DND-41 (cell line): ENCODE measurements around the gene CYP4A22.

ENCODE experiments used
- ATAC-seq: fragments of 200-7000 bp; cut with Tn5 transposase; 3 replicates; pipeline ENCODE4 v1.9.1; 2021; ENCODE audit warnings: low read depth; ENCODE audit not compliant: insufficient read depth
- DNase-seq: peaks from one replicate; pipeline ENCODE4 v3.0.0-alpha.2; 2020
- H2AFZ ChIP-seq: 2 replicates; pipeline ENCODE4 v1.6.0; 2012; ENCODE audit warnings: low read depth, low read length
- H3K27ac ChIP-seq: 2 replicates; pipeline ENCODE4 v1.5.1; 2012; ENCODE audit warnings: low read length, inconsistent platforms
- H3K27me3 ChIP-seq: fragments of 200-600 bp; sonication (generic); 2 replicates; pipeline ENCODE4 v1.6.0; 2012; ENCODE audit warnings: low read length, mild to moderate bottlenecking, inconsistent platforms; ENCODE audit not compliant: insufficient read depth, poor library complexity
- H3K36me3 ChIP-seq: 2 replicates; pipeline ENCODE4 v1.5.1; 2012; ENCODE audit warnings: low read length, inconsistent platforms; ENCODE audit not compliant: insufficient read depth
- H3K4me1 ChIP-seq: 2 replicates; pipeline ENCODE4 v1.5.1; 2012; ENCODE audit warnings: mild to moderate bottlenecking, low read length; ENCODE audit not compliant: insufficient read depth
- H3K4me2 ChIP-seq: 2 replicates; pipeline ENCODE4 v1.6.0; 2012; ENCODE audit warnings: mild to moderate bottlenecking, moderate library complexity, low read length, inconsistent platforms; ENCODE audit not compliant: insufficient read depth
- H3K4me3 ChIP-seq, 2 experiments: fragments of 200-600 bp in 1 of 2; shearing (Covaris generic) in 1 of 2; 2 replicates each; pipeline ENCODE4 v1.5.1; 2012 to 2016; ENCODE audit warnings: inconsistent platforms in 2 of 2, low read length in 2 of 2, mild to moderate bottlenecking in 2 of 2, low read depth in 1 of 2, moderate library complexity in 1 of 2
- H3K79me2 ChIP-seq: 2 replicates; pipeline ENCODE4 v1.6.0; 2012; ENCODE audit warnings: low read length, inconsistent platforms; ENCODE audit not compliant: insufficient read depth
- H3K9ac ChIP-seq: 2 replicates; pipeline ENCODE4 v1.6.0; 2012; ENCODE audit warnings: low read depth, mild to moderate bottlenecking, inconsistent platforms, low read length, moderate library complexity
- H3K9me3 ChIP-seq: 2 replicates; pipeline ENCODE4 v1.5.1; 2012; ENCODE audit warnings: low read length, moderate library complexity, mild to moderate bottlenecking, inconsistent platforms; ENCODE audit not compliant: insufficient read depth, severe bottlenecking
- H4K20me1 ChIP-seq: 2 replicates; pipeline ENCODE4 v1.6.0; 2012; ENCODE audit warnings: low read length; ENCODE audit not compliant: insufficient read depth
- CTCF ChIP-seq: IDR thresholded peaks from 2 replicates; pipeline ENCODE4 v1.5.1; 2012; ENCODE audit warnings: borderline replicate concordance, low read length, moderate library complexity, mild to moderate bottlenecking; ENCODE audit not compliant: poor library complexity, severe bottlenecking; ENCODE audit errors: extremely low read depth
- EZH2 ChIP-seq: IDR thresholded peaks from 3 replicates; pipeline ENCODE4 v1.6.1; 2012; ENCODE audit warnings: borderline replicate concordance, low read depth, mild to moderate bottlenecking, moderate library complexity, low read length, inconsistent platforms; ENCODE audit not compliant: severe bottlenecking

Gene CYP4A22

DNA sequence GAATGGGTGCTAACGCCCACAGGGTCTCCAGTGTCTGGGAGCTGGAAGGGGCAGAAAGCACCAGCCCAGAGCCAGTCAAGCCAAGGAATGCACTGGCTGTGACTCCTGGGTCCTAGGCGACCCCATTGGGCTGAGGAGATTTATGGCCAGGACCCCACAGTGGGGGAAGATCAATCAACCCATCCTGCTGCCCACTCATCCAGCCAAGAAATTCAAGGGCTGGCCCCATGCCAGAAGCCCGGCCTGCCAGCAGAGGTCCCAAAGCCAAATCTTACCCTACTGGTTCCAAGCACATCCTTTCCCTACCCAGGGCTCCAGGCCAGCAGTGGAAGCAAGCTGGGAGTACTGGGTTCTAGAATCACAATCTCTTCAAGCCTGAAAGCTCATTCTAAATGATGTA is 59.4 kb downstream of the CYP4A22 start:
- Histone ChIP-seq H3K9ac (no peak overlapping the region), H3K27me3 (peaks cover 10% of the 10 kb centered on the region), H3K9me3 (no peaks in the 10 kb centered on the region), H3K36me3 (no peaks in the 10 kb centered on the region), H3K4me1 (no peaks in the 10 kb centered on the region), H3K79me2 (no peaks in the 10 kb centered on the region), H2AFZ (no peak overlapping the region), H4K20me1 (no peaks in the 10 kb centered on the region), H3K4me3 (no peak overlapping the region), H3K27ac (no peak overlapping the region), H3K4me2 (no peak overlapping the region)
- ATAC-seq (no peak), DNase-seq (no peak)
- TF ChIP-seq EZH2, result no peak
- TF ChIP-seq CTCF, result no peak

DNA sequence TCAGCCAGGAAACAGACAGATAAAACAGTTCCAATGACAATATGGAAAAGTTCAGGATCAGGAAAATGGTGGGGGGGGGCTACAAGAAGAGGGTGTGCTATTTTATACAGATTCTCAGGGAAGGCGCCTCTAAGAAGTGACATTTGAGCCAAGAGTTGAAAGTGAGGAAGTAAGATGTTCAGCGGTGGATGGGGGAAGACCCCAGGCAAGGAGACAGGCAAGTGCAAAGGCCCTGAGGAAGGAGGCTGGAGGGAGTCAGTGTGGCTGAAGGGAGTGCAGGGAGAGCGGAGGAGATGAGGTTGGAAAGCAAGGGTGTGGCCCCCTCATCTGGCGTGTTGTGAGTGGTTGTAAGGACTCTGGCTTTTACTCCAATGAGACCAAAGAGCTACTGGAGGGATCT is 61.0 kb downstream of the CYP4A22 start:
- Histone ChIP-seq H3K27me3 (peaks cover 10% of the 10 kb centered on the region), H4K20me1 (no peaks in the 10 kb centered on the region), H3K9ac (no peak overlapping the region), H3K4me1 (no peaks in the 10 kb centered on the region), H3K36me3 (no peaks in the 10 kb centered on the region), H3K27ac (no peak overlapping the region), H3K9me3 (no peaks in the 10 kb centered on the region), H3K79me2 (no peaks in the 10 kb centered on the region), H2AFZ (no peak overlapping the region), H3K4me2 (no peak overlapping the region), H3K4me3 (no peak overlapping the region)
- ATAC-seq (no peak), DNase-seq (no peak)
- TF ChIP-seq CTCF (no peak), EZH2 (no peak)
